HEK293 (cell line): Measurements from ENCODE around the gene KIF5A.

Experiments
- CTCF ChIA-PET: fragments of 350-600 bp; formaldehyde crosslinking; extraction: SDS; loops from one replicate; lab custom pipeline; 2021; ENCODE audit warnings: antibody characterized with exemption; lab: Yijun Ruan, JAX
- POLR2A ChIA-PET: fragments of 300-600 bp; formaldehyde crosslinking; extraction: SDS; loops from one replicate; lab custom pipeline; 2020; ENCODE audit warnings: antibody characterized with exemption, inconsistent platforms; lab: Yijun Ruan, JAX
- H3K27ac ChIP-seq: fragments of 200-500 bp; sonication (Bioruptor generic); 2 replicates; pipeline ENCODE4 v1.5.1; 2014; ENCODE audit warnings: low read depth, low read length, control low read depth, inconsistent platforms; ENCODE audit errors: extremely low read depth
- H3K36me3 ChIP-seq, 2 experiments: fragments of 200-500 bp in 1 of 2; sonication (Bioruptor generic) in 1 of 2; 1 replicate in 1 of 2; 2 replicates in 1 of 2; pipeline ENCODE4 v1.5.1; 2014 to 2017; ENCODE audit warnings: inconsistent platforms in 2 of 2, low read length in 2 of 2; ENCODE audit not compliant: control insufficient read depth in 2 of 2, insufficient read depth in 1 of 2
- H3K4me1 ChIP-seq: fragments of 200-500 bp; sonication (Bioruptor generic); 2 replicates; pipeline ENCODE4 v1.5.1; 2014; ENCODE audit warnings: mild to moderate bottlenecking, low read length, inconsistent platforms; ENCODE audit not compliant: control insufficient read depth, insufficient read depth
- H3K4me3 ChIP-seq: 2 replicates; pipeline ENCODE4 v1.5.1; 2011; ENCODE audit warnings: low read depth, mild to moderate bottlenecking, control low read depth, low read length, moderate library complexity
- H3K9me3 ChIP-seq: fragments of 200-500 bp; sonication (Bioruptor generic); 2 replicates; pipeline ENCODE4 v1.5.1; 2014; ENCODE audit warnings: low read depth, low read length, inconsistent platforms; ENCODE audit not compliant: control insufficient read depth, insufficient read depth
- AEBP2 ChIP-seq: fragments of 450-650 bp; formaldehyde crosslinking; IDR thresholded peaks from 2 replicates; pipeline ENCODE4 v1.5.1; 2016; ENCODE audit warnings: missing biosample characterization, missing genetic modification characterization, borderline replicate concordance
- BCL11A ChIP-seq: fragments of 450-650 bp; formaldehyde crosslinking; IDR thresholded peaks from 2 replicates; pipeline ENCODE4 v1.5.1; 2016; ENCODE audit warnings: low read depth, missing biosample characterization, missing genetic modification characterization
- EGR2 ChIP-seq: fragments of 450-650 bp; formaldehyde crosslinking; IDR thresholded peaks from 2 replicates; pipeline ENCODE4 v1.5.1; 2016; ENCODE audit warnings: low read depth, missing biosample characterization, missing genetic modification characterization
- GLIS2 ChIP-seq: fragments of 450-650 bp; formaldehyde crosslinking; IDR thresholded peaks from 2 replicates; pipeline ENCODE4 v1.5.1; 2016; ENCODE audit warnings: missing biosample characterization, missing genetic modification characterization
- IKZF3 ChIP-seq: fragments of 450-650 bp; IDR thresholded peaks from 2 replicates; pipeline ENCODE4 v1.5.0; 2018; ENCODE audit warnings: missing biosample characterization, mild to moderate bottlenecking, missing genetic modification characterization, moderate library complexity
- PRDM6 ChIP-seq: fragments of 450-650 bp; formaldehyde crosslinking; IDR thresholded peaks from 2 replicates; pipeline ENCODE4 v1.5.1; 2017; ENCODE audit warnings: missing biosample characterization, missing genetic modification characterization
- SP3 ChIP-seq: fragments of 450-650 bp; formaldehyde crosslinking; IDR thresholded peaks from 2 replicates; pipeline ENCODE4 v1.5.1; 2016; ENCODE audit warnings: missing biosample characterization, missing genetic modification characterization
- SP7 ChIP-seq: fragments of 450-650 bp; formaldehyde crosslinking; IDR thresholded peaks from 2 replicates; pipeline ENCODE4 v1.5.1; 2016; ENCODE audit warnings: missing biosample characterization, missing genetic modification characterization
- YY2 ChIP-seq: fragments of 450-650 bp; formaldehyde crosslinking; IDR thresholded peaks from 2 replicates; pipeline ENCODE4 v1.5.1; 2016; ENCODE audit warnings: missing biosample characterization, missing genetic modification characterization
- ZBTB8A ChIP-seq: fragments of 450-650 bp; formaldehyde crosslinking; IDR thresholded peaks from 2 replicates; pipeline ENCODE4 v1.5.1; 2016; ENCODE audit warnings: missing biosample characterization, missing genetic modification characterization
- ZEB2 ChIP-seq: fragments of 450-650 bp; formaldehyde crosslinking; IDR thresholded peaks from 2 replicates; pipeline ENCODE4 v1.5.1; 2016; ENCODE audit warnings: missing biosample characterization, missing genetic modification characterization
- ZFHX2 ChIP-seq: fragments of 450-650 bp; formaldehyde crosslinking; conservative IDR thresholded peaks from 2 replicates; pipeline ENCODE4 v1.5.1; 2016; ENCODE audit warnings: missing biosample characterization, missing genetic modification characterization
- ZFP69B ChIP-seq: fragments of 450-650 bp; formaldehyde crosslinking; IDR thresholded peaks from 2 replicates; pipeline ENCODE4 v1.5.1; 2016; ENCODE audit warnings: missing biosample characterization, missing genetic modification characterization
- ZNF184 ChIP-seq: fragments of 450-650 bp; IDR thresholded peaks from 2 replicates; pipeline ENCODE4 v1.5.1; 2018; ENCODE audit warnings: missing biosample characterization, mild to moderate bottlenecking, missing genetic modification characterization
- ZNF2 ChIP-seq: fragments of 450-650 bp; formaldehyde crosslinking; IDR thresholded peaks from 2 replicates; pipeline ENCODE4 v1.5.1; 2016; ENCODE audit warnings: missing biosample characterization, missing genetic modification characterization
- ZNF350 ChIP-seq: fragments of 450-650 bp; formaldehyde crosslinking; IDR thresholded peaks from 2 replicates; pipeline ENCODE4 v1.5.0; 2017; ENCODE audit warnings: missing biosample characterization, mild to moderate bottlenecking, missing genetic modification characterization
- ZNF423 ChIP-seq: fragments of 450-650 bp; formaldehyde crosslinking; IDR thresholded peaks from 2 replicates; pipeline ENCODE4 v1.5.1; 2016; ENCODE audit warnings: missing biosample characterization, missing genetic modification characterization
- ZNF521 ChIP-seq: fragments of 450-650 bp; formaldehyde crosslinking; IDR thresholded peaks from 2 replicates; pipeline ENCODE4 v1.5.1; 2017; ENCODE audit warnings: missing biosample characterization, mild to moderate bottlenecking, missing genetic modification characterization
- ZNF529 ChIP-seq: fragments of 450-650 bp; formaldehyde crosslinking; IDR thresholded peaks from 2 replicates; pipeline ENCODE4 v1.5.1; 2017; ENCODE audit warnings: missing genetic modification characterization, missing biosample characterization; ENCODE audit not compliant: insufficient replicate concordance
- ZNF555 ChIP-seq: fragments of 450-650 bp; formaldehyde crosslinking; conservative IDR thresholded peaks from 2 replicates; pipeline ENCODE4 v1.5.1; 2017; ENCODE audit warnings: missing biosample characterization, mild to moderate bottlenecking, missing genetic modification characterization, inconsistent platforms
- ZNF561 ChIP-seq: fragments of 450-650 bp; IDR thresholded peaks from 2 replicates; pipeline ENCODE4 v1.5.1; 2018; ENCODE audit warnings: missing biosample characterization, missing genetic modification characterization, borderline replicate concordance
- ZNF610 ChIP-seq: fragments of 450-650 bp; formaldehyde crosslinking; IDR thresholded peaks from 2 replicates; pipeline ENCODE4 v1.5.1; 2016; ENCODE audit warnings: missing biosample characterization, missing genetic modification characterization, borderline replicate concordance
- ZNF76 ChIP-seq: fragments of 450-650 bp; formaldehyde crosslinking; IDR thresholded peaks from 2 replicates; pipeline ENCODE4; 2016; ENCODE audit warnings: low read depth, missing biosample characterization, missing genetic modification characterization, borderline replicate concordance
- ZNF785 ChIP-seq: fragments of 450-650 bp; formaldehyde crosslinking; IDR thresholded peaks from 2 replicates; pipeline ENCODE4 v1.5.1; 2016; ENCODE audit warnings: missing biosample characterization, missing genetic modification characterization
- ZNF830 ChIP-seq: fragments of 450-650 bp; IDR thresholded peaks from 2 replicates; pipeline ENCODE4 v1.5.0; 2018; ENCODE audit warnings: missing biosample characterization, missing genetic modification characterization, low read depth, mild to moderate bottlenecking, moderate library complexity
- ZSCAN30 ChIP-seq: fragments of 450-650 bp; IDR thresholded peaks from 2 replicates; pipeline ENCODE4 v1.5.1; 2018; ENCODE audit warnings: missing biosample characterization, mild to moderate bottlenecking, missing genetic modification characterization, moderate library complexity
- TF ChIP-seq, protein P1 (sequence below): fragments of 450-650 bp; formaldehyde crosslinking; IDR thresholded peaks from 2 replicates; pipeline ENCODE4 v1.5.1; 2016; ENCODE audit warnings: missing biosample characterization, missing genetic modification characterization
- TF ChIP-seq, protein P2 (sequence below): fragments of 450-650 bp; formaldehyde crosslinking; IDR thresholded peaks from 2 replicates; pipeline ENCODE4 v1.5.1; 2016; ENCODE audit warnings: missing biosample characterization, missing genetic modification characterization

Gene KIF5A

DNA sequence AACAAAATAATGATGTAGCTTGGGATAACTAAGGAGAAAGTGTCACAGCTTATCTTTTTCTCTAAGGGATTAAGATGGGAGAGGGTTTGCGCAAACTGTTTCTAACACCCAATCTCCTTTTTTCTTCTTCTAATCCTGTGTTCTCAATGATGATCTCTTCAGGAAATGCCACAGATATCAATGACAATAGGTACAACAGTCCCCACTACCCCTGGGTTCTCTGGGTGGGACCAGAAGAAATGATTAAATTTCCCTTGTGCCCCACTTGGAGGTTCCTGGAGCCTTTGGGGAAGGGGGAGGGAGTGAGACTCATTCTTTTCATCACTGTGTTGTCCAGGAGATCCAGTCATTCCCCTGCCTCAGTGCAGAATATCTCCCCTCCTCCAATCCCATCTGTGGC, 32.6 kb downstream of the KIF5A start:
- peaks cover 0 to 42% of the 10 kb centered on the region in 2 experiments; a peak in 2 of 3 replicates for H3K36me3 ChIP-seq
- no peak overlapping the region for H3K27ac ChIP-seq
- H3K4me3 ChIP-seq = no peak overlapping the region
- no peaks in the 10 kb centered on the region for H3K4me1 ChIP-seq
- CTCF ChIA-PET = interaction anchor here (0.6 to 6.6 kb wide), 34 partner anchors 8 to 897 kb away, joined by 3 to 113 read pairs (median 5); partner anchors contain the start of genes ARHGEF25, B4GALNT1, MBD6 and OS9
- TF ChIP-seq ZFP69B (tag by site-specific recombination) = no peak
- TF ChIP-seq EGR2 (tag by site-specific recombination) = no peak
- no peak for TF ChIP-seq SP3 (tag by site-specific recombination)
- no peak for TF ChIP-seq YY2 (tag by site-specific recombination)
- no peaks in the 10 kb centered on the region for H3K9me3 ChIP-seq
- POLR2A ChIA-PET = no interaction called here

- ChIA-PET CTCF (interaction anchor here (0.5 to 6.6 kb wide), 44 partner anchors 8 to 458 kb away, joined by 3 to 113 read pairs (median 5); partner anchors contain the start of genes ARHGEF25, B4GALNT1, DCTN2 and OS9), POLR2A (interaction anchor here (0.7 to 1.5 kb wide), 4 partner anchors 21 to 63 kb away, joined by 3 to 6 read pairs (median 4); partner anchors contain the start of genes B4GALNT1 and DDIT3)
- no peaks in the 10 kb centered on the region for H3K4me1 ChIP-seq
- no peaks in the 10 kb centered on the region for H3K9me3 ChIP-seq
- no peak overlapping the region for H3K4me3 ChIP-seq
- peaks cover 0 to 34% of the 10 kb centered on the region in 2 experiments; a peak in 2 of 3 replicates for H3K36me3 ChIP-seq
- H3K27ac ChIP-seq = no peak overlapping the region
- TF ChIP-seq ZNF830 (tag by site-specific recombination) = no peak
- no peak for TF ChIP-seq ZBTB8A (tag by site-specific recombination)
- no peak for TF ChIP-seq PRDM6 (tag by site-specific recombination)
- TF ChIP-seq ZSCAN30 (tag by site-specific recombination) = peak; percentile 83
- TF ChIP-seq SP7 (tag by site-specific recombination) = no peak
- no peak for TF ChIP-seq ZNF555 (tag by site-specific recombination)
- TF ChIP-seq GLIS2 = peak; percentile 59
- TF ChIP-seq ZNF423 (tag by site-specific recombination) = no peak
- TF ChIP-seq ZNF76 = no peak
- TF ChIP-seq, protein P1, sequence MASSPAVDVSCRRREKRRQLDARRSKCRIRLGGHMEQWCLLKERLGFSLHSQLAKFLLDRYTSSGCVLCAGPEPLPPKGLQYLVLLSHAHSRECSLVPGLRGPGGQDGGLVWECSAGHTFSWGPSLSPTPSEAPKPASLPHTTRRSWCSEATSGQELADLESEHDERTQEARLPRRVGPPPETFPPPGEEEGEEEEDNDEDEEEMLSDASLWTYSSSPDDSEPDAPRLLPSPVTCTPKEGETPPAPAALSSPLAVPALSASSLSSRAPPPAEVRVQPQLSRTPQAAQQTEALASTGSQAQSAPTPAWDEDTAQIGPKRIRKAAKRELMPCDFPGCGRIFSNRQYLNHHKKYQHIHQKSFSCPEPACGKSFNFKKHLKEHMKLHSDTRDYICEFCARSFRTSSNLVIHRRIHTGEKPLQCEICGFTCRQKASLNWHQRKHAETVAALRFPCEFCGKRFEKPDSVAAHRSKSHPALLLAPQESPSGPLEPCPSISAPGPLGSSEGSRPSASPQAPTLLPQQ (tag by site-specific recombination) = no peak
- no peak for TF ChIP-seq ZNF350
- peak; percentile 44 for TF ChIP-seq ZEB2 (tag by site-specific recombination)
- no peak for TF ChIP-seq ZNF785 (tag by site-specific recombination)
- TF ChIP-seq ZNF184 (tag by site-specific recombination) = no peak
- TF ChIP-seq ZNF2 (tag by site-specific recombination) = 0 out of 2 replicates have a peak, but pooled peaks have one; percentile 37
- no peak for TF ChIP-seq ZFHX2 (tag by site-specific recombination)
- no peak for TF ChIP-seq IKZF3 (tag by site-specific recombination)
- no peak for TF ChIP-seq EGR2 (tag by site-specific recombination)
- no peak for TF ChIP-seq ZNF610 (tag by site-specific recombination)
- TF ChIP-seq ZNF529 (tag by site-specific recombination) = no peak
- TF ChIP-seq ZNF561 (tag by site-specific recombination) = 0 out of 2 replicates have a peak, but pooled peaks have one; percentile 38
- TF ChIP-seq ZNF521 = no peak
- no peak for TF ChIP-seq AEBP2 (tag by site-specific recombination)
- TF ChIP-seq BCL11A (tag by site-specific recombination) = peak; percentile 23; the same call in 1 of the 2 replicates
- TF ChIP-seq, protein P2, sequence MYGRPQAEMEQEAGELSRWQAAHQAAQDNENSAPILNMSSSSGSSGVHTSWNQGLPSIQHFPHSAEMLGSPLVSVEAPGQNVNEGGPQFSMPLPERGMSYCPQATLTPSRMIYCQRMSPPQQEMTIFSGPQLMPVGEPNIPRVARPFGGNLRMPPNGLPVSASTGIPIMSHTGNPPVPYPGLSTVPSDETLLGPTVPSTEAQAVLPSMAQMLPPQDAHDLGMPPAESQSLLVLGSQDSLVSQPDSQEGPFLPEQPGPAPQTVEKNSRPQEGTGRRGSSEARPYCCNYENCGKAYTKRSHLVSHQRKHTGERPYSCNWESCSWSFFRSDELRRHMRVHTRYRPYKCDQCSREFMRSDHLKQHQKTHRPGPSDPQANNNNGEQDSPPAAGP = no peak; the same call in 1 of the 2 replicates
Observed at GRCh38 chr12:57583008-57583831, 33.4 kb downstream of the KIF5A start.
